ENCODE measurements around the gene DDOST. TPM values are rescaled to one million over a fixed set of nuclear protein-coding genes. Genes with fewer than 3 reads are reported as not detected.
A peak's percentile ranks its signal among the peaks of the same experiment; 100 is the strongest.

The DDOST gene
- total RNA-seq, 2 experiments from 2014 or later = 96.1 to 101 TPM

- POLR2A ChIA-PET = no interaction called here
- intact Hi-C loops (cut with DNase I, micrococcal nuclease) = no loop called here
- Histone ChIP-seq H3K27ac (ENCODE audit: low read depth in 1 of 2, low read length in 2 of 2) (no peak overlapping the region), H3K9me3 (ENCODE audit: control insufficient read depth in 1 of 2, insufficient read depth in 1 of 2, low read length in 2 of 2) (no peaks in the 10 kb centered on the region), H3K4me1 (ENCODE audit: insufficient read depth, low read length) (no peaks in the 10 kb centered on the region), H3K4me3 (ENCODE audit: low read length) (no peak overlapping the region), H3K36me3 (ENCODE audit: insufficient read depth, low read length) (no peaks in the 10 kb centered on the region), H3K27me3 (ENCODE audit: control insufficient read depth in 1 of 2, insufficient read depth in 2 of 2, low read length in 2 of 2) (no peaks in the 10 kb centered on the region)
- no peak for ATAC-seq (ENCODE audit: poor library complexity)
- DNase-seq = no peak
- TF ChIP-seq CTCF (IDR thresholded peaks at IDR 0.05) = no peak
- no peaks in the 10 kb centered on the region for H3K36me3 Mint-ChIP-seq (ENCODE audit: low read depth)
- H3K4me1 Mint-ChIP-seq (ENCODE audit: low read depth) = no peaks in the 10 kb centered on the region
- no peaks in the 10 kb centered on the region for H3K9me3 Mint-ChIP-seq
- no peak overlapping the region for H3K27ac Mint-ChIP-seq
- no peak overlapping the region for H3K4me3 Mint-ChIP-seq
- CTCF ChIA-PET = no interaction called here
- H3K27me3 Mint-ChIP-seq = peaks cover 7% of the 10 kb centered on the region
Observed at GRCh38 chr1:20668581-20668980, 7.4 kb upstream of the DDOST start.

GRCh38 chr1:20666804-20667203, 5.6 kb upstream of the DDOST start:
- ChIA-PET CTCF (interaction anchor here (1.9 kb wide), 1 partner anchor 30 kb away, joined by 5 read pairs; no protein-coding TSS in a partner anchor), POLR2A (interaction anchor here (1.0 kb wide), 1 partner anchor 33 kb away, joined by 3 read pairs; no protein-coding TSS in a partner anchor)
- H3K36me3 ChIP-seq (ENCODE audit: insufficient read depth, low read length) = no peaks in the 10 kb centered on the region
- no peaks in the 10 kb centered on the region for H3K9me3 ChIP-seq (ENCODE audit: control insufficient read depth in 1 of 2, insufficient read depth in 1 of 2, low read length in 2 of 2)
- Mint-ChIP-seq H3K9me3 (no peaks in the 10 kb centered on the region), H3K4me3 (peak overlapping the region; percentile 27), H3K27ac (no peak overlapping the region), H3K27me3 (no peaks in the 10 kb centered on the region), H3K4me1 (ENCODE audit: low read depth) (peaks cover 10% of the 10 kb centered on the region), H3K36me3 (ENCODE audit: low read depth) (no peaks in the 10 kb centered on the region)
- peak; percentile 55 for ATAC-seq (ENCODE audit: poor library complexity)
- no peaks in the 10 kb centered on the region for H3K27me3 ChIP-seq (ENCODE audit: control insufficient read depth in 1 of 2, insufficient read depth in 2 of 2, low read length in 2 of 2)
- DNase-seq = peak in 1 of 14 experiments; percentile 18
- no peak overlapping the region for H3K4me3 ChIP-seq (ENCODE audit: low read length)
- no peak overlapping the region for H3K27ac ChIP-seq (ENCODE audit: low read depth in 1 of 2, low read length in 2 of 2)
- intact Hi-C loops (cut with DNase I, micrococcal nuclease) = no loop called here
- TF ChIP-seq CTCF (IDR thresholded peaks at IDR 0.05) = no peak
- peaks cover 9% of the 10 kb centered on the region for H3K4me1 ChIP-seq (ENCODE audit: insufficient read depth, low read length)

- Mint-ChIP-seq H3K4me1 (ENCODE audit: low read depth) (peaks cover 16% of the 10 kb centered on the region), H3K36me3 (ENCODE audit: low read depth) (peaks cover 3% of the 10 kb centered on the region), H3K4me3 (no peak overlapping the region), H3K27ac (no peak overlapping the region), H3K9me3 (no peaks in the 10 kb centered on the region), H3K27me3 (no peaks in the 10 kb centered on the region)
- ATAC-seq (ENCODE audit: poor library complexity) = no peak
- no peak for TF ChIP-seq CTCF (IDR thresholded peaks at IDR 0.05)
- H3K9me3 ChIP-seq (ENCODE audit: control insufficient read depth in 1 of 2, insufficient read depth in 1 of 2, low read length in 2 of 2) = no peaks in the 10 kb centered on the region
- CTCF ChIA-PET = interaction anchor here (1.9 kb wide), 1 partner anchor 30 kb away, joined by 5 read pairs; no protein-coding TSS in a partner anchor
- H3K27me3 ChIP-seq (ENCODE audit: control insufficient read depth in 1 of 2, insufficient read depth in 2 of 2, low read length in 2 of 2) = no peaks in the 10 kb centered on the region
- H3K36me3 ChIP-seq (ENCODE audit: insufficient read depth, low read length) = no peaks in the 10 kb centered on the region
- no peak overlapping the region for H3K4me3 ChIP-seq (ENCODE audit: low read length)
- no peak overlapping the region for H3K27ac ChIP-seq (ENCODE audit: low read depth in 1 of 2, low read length in 2 of 2)
- no peak for DNase-seq
- intact Hi-C loops (cut with DNase I, micrococcal nuclease) = no loop called here
- H3K4me1 ChIP-seq (ENCODE audit: insufficient read depth, low read length) = peaks cover 12% of the 10 kb centered on the region
- POLR2A ChIA-PET = interaction anchor here (1.0 kb wide), 1 partner anchor 32 kb away, joined by 3 read pairs; no protein-coding TSS in a partner anchor
Observed at GRCh38 chr1:20666146-20666545, 5.0 kb upstream of the DDOST start.

All from CD4-positive, alpha-beta T cell (primary cell).